Nephron progenitor cell (in vitro differentiated cells): Measurements from ENCODE around the gene GALK2.

Experiments used
- DNase-seq: peaks from one replicate; pipeline ENCODE4 v3.0.0; 2021
- H3K27ac Mint-ChIP-seq: 2 replicates; pipeline ENCODE4 v1.8.0; 2021; ENCODE audit warnings: mild to moderate bottlenecking, moderate library complexity, mixed read lengths
- H3K27me3 Mint-ChIP-seq: 2 replicates; pipeline ENCODE4 v1.8.0; 2021; ENCODE audit warnings: mild to moderate bottlenecking, low read depth, mixed read lengths; ENCODE audit not compliant: poor library complexity
- H3K36me3 Mint-ChIP-seq: 2 replicates; pipeline ENCODE4 v1.8.0; 2021; ENCODE audit warnings: low read depth, mixed read lengths
- H3K4me1 Mint-ChIP-seq: 2 replicates; pipeline ENCODE4 v1.8.0; 2021; ENCODE audit warnings: mixed read lengths
- H3K4me3 Mint-ChIP-seq: 2 replicates; pipeline ENCODE4 v1.8.0; 2021; ENCODE audit warnings: mild to moderate bottlenecking, moderate library complexity, mixed read lengths
- H3K9me3 Mint-ChIP-seq: 2 replicates; pipeline ENCODE4 v1.8.0; 2021; ENCODE audit warnings: mild to moderate bottlenecking, moderate library complexity, mixed read lengths
- CTCF ChIP-seq: fragments of 200-600 bp; sonication (generic); IDR thresholded peaks from 2 replicates; pipeline ENCODE4 v1.5.0; 2021; ENCODE audit warnings: antibody characterized with exemption

Gene GALK2

GRCh38 chr15:49300856-49301255, 130.8 kb downstream of the GALK2 start:
- no peak overlapping the region for H3K4me3 Mint-ChIP-seq
- TF ChIP-seq CTCF, result no peak

GRCh38 chr15:49301562-49301961, 131.5 kb downstream of the GALK2 start:
- Mint-ChIP-seq H3K4me1 (no peaks in the 10 kb centered on the region), H3K9me3 (peaks cover 15% of the 10 kb centered on the region), H3K27me3 (no peaks in the 10 kb centered on the region), H3K27ac (no peak overlapping the region), H3K36me3 (peaks cover 51% of the 10 kb centered on the region), H3K4me3 (no peak overlapping the region)
- DNase-seq, result no peak
- TF ChIP-seq CTCF, result no peak

More at GRCh38 chr15:49300856-49301255, 130.8 kb downstream of the GALK2 start:
- H3K9me3 Mint-ChIP-seq, result peaks cover 15% of the 10 kb centered on the region
- no peaks in the 10 kb centered on the region for H3K4me1 Mint-ChIP-seq
- no peak for DNase-seq
- H3K27me3 Mint-ChIP-seq, result no peaks in the 10 kb centered on the region
- peaks cover 57% of the 10 kb centered on the region for H3K36me3 Mint-ChIP-seq
- H3K27ac Mint-ChIP-seq, result peak overlapping the region; percentile 33

GRCh38 chr15:49303003-49303402, 133.0 kb downstream of the GALK2 start:
- no peaks in the 10 kb centered on the region for H3K4me1 Mint-ChIP-seq
- H3K27me3 Mint-ChIP-seq, result no peaks in the 10 kb centered on the region
- H3K36me3 Mint-ChIP-seq, result peaks cover 38% of the 10 kb centered on the region
- H3K27ac Mint-ChIP-seq, result no peak overlapping the region
- peaks cover 6% of the 10 kb centered on the region for H3K9me3 Mint-ChIP-seq
- H3K4me3 Mint-ChIP-seq, result no peak overlapping the region
- no peak for TF ChIP-seq CTCF
- DNase-seq, result no peak

- H3K4me1 Mint-ChIP-seq, result no peaks in the 10 kb centered on the region
- no peak overlapping the region for H3K27ac Mint-ChIP-seq
- no peaks in the 10 kb centered on the region for H3K27me3 Mint-ChIP-seq
- H3K9me3 Mint-ChIP-seq, result no peaks in the 10 kb centered on the region
- TF ChIP-seq CTCF, result no peak
- H3K4me3 Mint-ChIP-seq, result no peak overlapping the region
- no peak for DNase-seq
- H3K36me3 Mint-ChIP-seq, result peaks cover 43% of the 10 kb centered on the region
Observed at GRCh38 chr15:49306551-49306950, 136.5 kb downstream of the GALK2 start.

- no peak for DNase-seq
- H3K27me3 Mint-ChIP-seq, result no peaks in the 10 kb centered on the region
- no peaks in the 10 kb centered on the region for H3K9me3 Mint-ChIP-seq
- peaks cover 37% of the 10 kb centered on the region for H3K36me3 Mint-ChIP-seq
- H3K4me1 Mint-ChIP-seq, result no peaks in the 10 kb centered on the region
- no peak overlapping the region for H3K4me3 Mint-ChIP-seq
- no peak overlapping the region for H3K27ac Mint-ChIP-seq
- no peak for TF ChIP-seq CTCF
Observed at GRCh38 chr15:49308686-49309085, 138.6 kb downstream of the GALK2 start.

GRCh38 chr15:49309889-49310288, 139.8 kb downstream of the GALK2 start:
- no peak for TF ChIP-seq CTCF
- Mint-ChIP-seq H3K4me3 (no peak overlapping the region), H3K9me3 (no peaks in the 10 kb centered on the region), H3K27me3 (no peaks in the 10 kb centered on the region), H3K27ac (no peak overlapping the region), H3K36me3 (peaks cover 27% of the 10 kb centered on the region), H3K4me1 (no peaks in the 10 kb centered on the region)
- DNase-seq, result no peak
